ENCODE data around the gene ST6GALNAC6.

The ST6GALNAC6 gene

GRCh38 chr9:127923046-127923445 lies 23.6 kb upstream of the ST6GALNAC6 start:
- Histone ChIP-seq H2AK5ac (ENCODE audit: low read length, severe bottlenecking) (no peak overlapping the region), H3K14ac (ENCODE audit: low read length in 2 of 2) (no peak overlapping the region), H3K27ac (ENCODE audit: low read length, poor library complexity, severe bottlenecking) (no peak overlapping the region), H3K4me1 (ENCODE audit: control insufficient read depth, insufficient read depth, low read depth, low read length) (peaks cover 38% of the 10 kb centered on the region), H2BK15ac (ENCODE audit: low read depth, poor library complexity, severe bottlenecking) (no peak overlapping the region), H2BK120ac (ENCODE audit: low read depth, low read length) (no peak overlapping the region), H3K9me3 (ENCODE audit: control insufficient read depth, low read length) (no peaks in the 10 kb centered on the region), H3K4me3 (ENCODE audit: insufficient read depth in 1 of 2, low read depth in 1 of 2, low read length in 2 of 2) (peak overlapping the region in 1 of 2 experiments; percentile 34), H3K79me1 (replicated peaks; ENCODE audit: low read length, poor library complexity, severe bottlenecking) (no peaks in the 10 kb centered on the region), H2BK12ac (ENCODE audit: low read length in 2 of 2) (no peak overlapping the region), H3K27me3 (ENCODE audit: control insufficient read depth in 1 of 2, insufficient read depth in 1 of 2, low read length in 2 of 2) (peaks cover 0 to 15% of the 10 kb centered on the region in 2 experiments), H3K18ac (ENCODE audit: low read depth in 1 of 2, low read length in 2 of 2) (no peak overlapping the region), H2AFZ (ENCODE audit: low read depth, low read length) (no peak overlapping the region), H2BK5ac (ENCODE audit: low read depth, low read length, poor library complexity, severe bottlenecking) (no peak overlapping the region), H3K23ac (ENCODE audit: low read length in 2 of 2) (no peak overlapping the region), H3K4me2 (ENCODE audit: low read length, poor library complexity, severe bottlenecking) (no peak overlapping the region), H3K9ac (ENCODE audit: low read length) (peak overlapping the region; percentile 71), H3K36me3 (ENCODE audit: control insufficient read depth in 1 of 2, insufficient read depth in 2 of 2, low read depth in 1 of 2, low read length in 2 of 2) (peaks cover 2 to 4% of the 10 kb centered on the region in 2 experiments), H4K91ac (ENCODE audit: low read length) (no peak overlapping the region), H3K4ac (ENCODE audit: low read depth in 1 of 2, low read length in 2 of 2) (no peak overlapping the region), H4K8ac (ENCODE audit: low read length) (no peak overlapping the region)
- DNase-seq = no peak
- WGBS = 56% methylated on average over 5 of the region's 6 CpGs

GRCh38 chr9:127921557-127922120 lies 22.2 kb upstream of the ST6GALNAC6 start:
- Histone ChIP-seq H3K18ac (ENCODE audit: low read depth in 1 of 2, low read length in 2 of 2) (no peak overlapping the region), H3K9ac (ENCODE audit: low read length) (peak overlapping the region; percentile 71), H3K23ac (ENCODE audit: low read length in 2 of 2) (no peak overlapping the region), H2BK12ac (ENCODE audit: low read length in 2 of 2) (peak overlapping the region in 1 of 2 experiments; percentile 23), H3K4me3 (ENCODE audit: insufficient read depth in 1 of 2, low read depth in 1 of 2, low read length in 2 of 2) (peak overlapping the region in 1 of 2 experiments; percentile 58), H3K4ac (ENCODE audit: low read depth in 1 of 2, low read length in 2 of 2) (no peak overlapping the region), H3K4me2 (ENCODE audit: low read length, poor library complexity, severe bottlenecking) (peak overlapping the region; percentile 48), H4K8ac (ENCODE audit: low read length) (peak overlapping the region; percentile 69), H3K27me3 (ENCODE audit: control insufficient read depth in 1 of 2, insufficient read depth in 1 of 2, low read length in 2 of 2) (peaks cover 0 to 3% of the 10 kb centered on the region in 2 experiments), H3K14ac (ENCODE audit: low read length in 2 of 2) (no peak overlapping the region), H3K4me1 (ENCODE audit: control insufficient read depth, insufficient read depth, low read depth, low read length) (peaks cover 30% of the 10 kb centered on the region), H3K36me3 (ENCODE audit: control insufficient read depth in 1 of 2, insufficient read depth in 2 of 2, low read depth in 1 of 2, low read length in 2 of 2) (peaks cover 2 to 4% of the 10 kb centered on the region in 2 experiments), H4K91ac (ENCODE audit: low read length) (no peak overlapping the region), H3K9me3 (ENCODE audit: control insufficient read depth, low read length) (no peaks in the 10 kb centered on the region), H2AK5ac (ENCODE audit: low read length, severe bottlenecking) (no peak overlapping the region), H3K27ac (ENCODE audit: low read length, poor library complexity, severe bottlenecking) (no peak overlapping the region), H2BK15ac (ENCODE audit: low read depth, poor library complexity, severe bottlenecking) (no peak overlapping the region), H3K79me1 (replicated peaks; ENCODE audit: low read length, poor library complexity, severe bottlenecking) (peaks cover under 1% of the 10 kb centered on the region), H2BK120ac (ENCODE audit: low read depth, low read length) (peak overlapping the region; percentile 11), H2BK5ac (ENCODE audit: low read depth, low read length, poor library complexity, severe bottlenecking) (no peak overlapping the region), H2AFZ (ENCODE audit: low read depth, low read length) (no peak overlapping the region)
- DNase-seq = peak; percentile 58
- WGBS = 16% methylated on average over 45 of the region's 45 CpGs

- no peak overlapping the region for H2BK15ac ChIP-seq (ENCODE audit: low read depth, poor library complexity, severe bottlenecking)
- peaks cover 2 to 4% of the 10 kb centered on the region in 2 experiments for H3K36me3 ChIP-seq (ENCODE audit: control insufficient read depth in 1 of 2, insufficient read depth in 2 of 2, low read depth in 1 of 2, low read length in 2 of 2)
- H3K27ac ChIP-seq (ENCODE audit: low read length, poor library complexity, severe bottlenecking) = no peak overlapping the region
- H4K8ac ChIP-seq (ENCODE audit: low read length) = no peak overlapping the region
- no peaks in the 10 kb centered on the region for H3K9me3 ChIP-seq (ENCODE audit: control insufficient read depth, low read length)
- no peak overlapping the region for H3K4me2 ChIP-seq (ENCODE audit: low read length, poor library complexity, severe bottlenecking)
- H3K23ac ChIP-seq (ENCODE audit: low read length in 2 of 2) = no peak overlapping the region
- H3K14ac ChIP-seq (ENCODE audit: low read length in 2 of 2) = no peak overlapping the region
- H2BK12ac ChIP-seq (ENCODE audit: low read length in 2 of 2) = peak overlapping the region; percentile 41 to 79
- no peak overlapping the region for H3K4me3 ChIP-seq (ENCODE audit: insufficient read depth in 1 of 2, low read depth in 1 of 2, low read length in 2 of 2)
- H2BK120ac ChIP-seq (ENCODE audit: low read depth, low read length) = no peak overlapping the region
- no peak overlapping the region for H2AFZ ChIP-seq (ENCODE audit: low read depth, low read length)
- no peak for DNase-seq
- peak overlapping the region; percentile 18 for H4K91ac ChIP-seq (ENCODE audit: low read length)
- H3K79me1 ChIP-seq (replicated peaks; ENCODE audit: low read length, poor library complexity, severe bottlenecking) = peaks cover 9% of the 10 kb centered on the region
- H2BK5ac ChIP-seq (ENCODE audit: low read depth, low read length, poor library complexity, severe bottlenecking) = no peak overlapping the region
- H3K4ac ChIP-seq (ENCODE audit: low read depth in 1 of 2, low read length in 2 of 2) = no peak overlapping the region
- peak overlapping the region in 1 of 2 experiments; percentile 54 for H3K18ac ChIP-seq (ENCODE audit: low read depth in 1 of 2, low read length in 2 of 2)
- peak overlapping the region; percentile 10 for H2AK5ac ChIP-seq (ENCODE audit: low read length, severe bottlenecking)
- peak overlapping the region; percentile 71 for H3K9ac ChIP-seq (ENCODE audit: low read length)
- peaks cover 36% of the 10 kb centered on the region for H3K4me1 ChIP-seq (ENCODE audit: control insufficient read depth, insufficient read depth, low read depth, low read length)
- 87% methylated on average over 7 of the region's 7 CpGs for WGBS
- no peaks in the 10 kb centered on the region for H3K27me3 ChIP-seq (ENCODE audit: control insufficient read depth in 1 of 2, insufficient read depth in 1 of 2, low read length in 2 of 2)
Observed at GRCh38 chr9:127920794-127921193, 21.4 kb upstream of the ST6GALNAC6 start.

GRCh38 chr9:127919253-127919815 lies 19.9 kb upstream of the ST6GALNAC6 start:
- Histone ChIP-seq H3K27ac (ENCODE audit: low read length, poor library complexity, severe bottlenecking) (peak overlapping the region; percentile 70), H2BK5ac (ENCODE audit: low read depth, low read length, poor library complexity, severe bottlenecking) (no peak overlapping the region), H3K23ac (ENCODE audit: low read length in 2 of 2) (no peak overlapping the region), H3K9ac (ENCODE audit: low read length) (peak overlapping the region; percentile 71), H3K4ac (ENCODE audit: low read depth in 1 of 2, low read length in 2 of 2) (peak overlapping the region in 1 of 2 experiments; percentile 87), H3K79me1 (replicated peaks; ENCODE audit: low read length, poor library complexity, severe bottlenecking) (peaks cover 20% of the 10 kb centered on the region), H2AK5ac (ENCODE audit: low read length, severe bottlenecking) (peak overlapping the region; percentile 65), H3K4me1 (ENCODE audit: control insufficient read depth, insufficient read depth, low read depth, low read length) (peaks cover 44% of the 10 kb centered on the region), H3K4me2 (ENCODE audit: low read length, poor library complexity, severe bottlenecking) (no peak overlapping the region), H2AFZ (ENCODE audit: low read depth, low read length) (no peak overlapping the region), H2BK12ac (ENCODE audit: low read length in 2 of 2) (peak overlapping the region; percentile 33 to 99), H3K4me3 (ENCODE audit: insufficient read depth in 1 of 2, low read depth in 1 of 2, low read length in 2 of 2) (no peak overlapping the region), H2BK15ac (ENCODE audit: low read depth, poor library complexity, severe bottlenecking) (no peak overlapping the region), H3K9me3 (ENCODE audit: control insufficient read depth, low read length) (no peaks in the 10 kb centered on the region), H3K14ac (ENCODE audit: low read length in 2 of 2) (no peak overlapping the region), H3K18ac (ENCODE audit: low read depth in 1 of 2, low read length in 2 of 2) (peak overlapping the region; percentile 46 to 98), H4K91ac (ENCODE audit: low read length) (peak overlapping the region; percentile 36), H3K36me3 (ENCODE audit: control insufficient read depth in 1 of 2, insufficient read depth in 2 of 2, low read depth in 1 of 2, low read length in 2 of 2) (peaks cover 8 to 10% of the 10 kb centered on the region in 2 experiments), H3K27me3 (ENCODE audit: control insufficient read depth in 1 of 2, insufficient read depth in 1 of 2, low read length in 2 of 2) (no peaks in the 10 kb centered on the region), H2BK120ac (ENCODE audit: low read depth, low read length) (no peak overlapping the region), H4K8ac (ENCODE audit: low read length) (no peak overlapping the region)
- peak; percentile 100 for DNase-seq
- WGBS = 3% methylated on average over 8 of the region's 8 CpGs

Measured in mesenchymal stem cell (in vitro differentiated cells and primary cell).